Measurements from ENCODE around the gene CLOCK.

The CLOCK gene

DNA sequence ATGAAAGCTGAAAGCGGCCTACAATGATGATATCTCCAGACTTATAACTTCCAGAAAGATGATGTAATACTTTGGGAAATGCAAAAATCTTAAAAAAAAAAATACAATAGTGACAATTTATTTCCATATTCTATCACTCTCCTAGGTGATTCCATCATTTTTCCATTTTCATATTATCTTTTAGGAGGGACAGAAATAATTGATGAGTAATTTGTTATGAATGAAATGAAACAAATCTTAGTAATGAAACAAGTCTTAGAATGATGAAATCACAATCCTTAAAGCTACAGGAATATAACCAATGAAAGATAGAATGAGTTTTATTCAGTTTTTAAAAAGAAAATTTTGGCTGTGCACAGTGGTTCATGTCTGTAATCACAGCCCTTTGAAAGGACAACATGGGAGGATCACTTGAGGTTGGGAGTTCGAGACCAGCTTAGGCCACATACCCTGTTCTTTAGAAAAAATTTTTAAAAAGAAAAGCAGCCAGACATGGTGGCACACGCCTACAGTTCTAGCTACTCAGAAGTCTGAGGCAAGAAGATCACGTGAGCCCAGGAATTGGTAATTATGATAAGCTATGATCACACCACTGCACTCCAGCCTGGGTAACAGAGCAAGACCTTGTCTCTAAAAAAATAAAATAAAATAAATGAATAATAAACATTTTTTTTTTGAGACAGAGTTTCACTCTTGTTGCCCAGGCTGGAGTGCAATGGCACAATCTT is 21.7 kb downstream of the CLOCK start:
- H3K27ac ChIP-seq (replicated peaks; ENCODE audit: low read length) = no peak overlapping the region

DNA sequence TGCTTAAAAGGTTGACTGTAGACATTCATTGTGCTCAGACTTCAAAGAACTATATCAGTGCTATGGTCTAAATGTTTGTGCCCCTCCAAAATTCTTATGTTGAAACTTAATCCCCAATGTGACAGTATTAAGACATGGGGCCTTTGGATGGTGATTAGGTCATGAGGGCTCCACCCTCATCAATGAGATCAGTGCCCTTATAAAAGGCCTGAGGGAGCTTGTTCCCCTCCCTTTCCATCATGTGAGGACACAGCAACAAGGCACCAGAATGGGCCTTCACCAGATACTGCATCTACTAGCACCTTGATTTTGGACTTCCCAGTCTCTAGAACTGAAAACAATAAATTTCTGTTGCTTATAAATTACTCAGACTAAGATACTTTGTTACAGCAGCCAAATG is 28.3 kb downstream of the CLOCK start:
- Histone ChIP-seq H2AFZ (ENCODE audit: low read length) (no peak overlapping the region), H3K23ac (ENCODE audit: low read depth, low read length, poor library complexity) (no peak overlapping the region), H3K79me1 (ENCODE audit: low read depth, low read length) (no peaks in the 10 kb centered on the region), H3K14ac (ENCODE audit: low read length) (no peak overlapping the region), H3K9me3 (replicated peaks in 1 of 2; ENCODE audit: control insufficient read depth in 2 of 2, insufficient read depth in 1 of 2, low read depth in 1 of 2, low read length in 2 of 2) (peaks cover 0 to 9% of the 10 kb centered on the region in 2 donors), H2BK12ac (ENCODE audit: low read length) (no peak overlapping the region), H4K8ac (ENCODE audit: low read depth, low read length) (no peak overlapping the region), H2BK120ac (ENCODE audit: low read depth, low read length) (no peak overlapping the region), H3K9ac (ENCODE audit: low read depth, low read length, poor library complexity) (no peak overlapping the region), H3K36me3 (replicated peaks in 1 of 2; ENCODE audit: control insufficient read depth in 2 of 2, insufficient read depth in 2 of 2, low read length in 2 of 2) (no peaks in the 10 kb centered on the region), H3K4me3 (ENCODE audit: low read length in 2 of 2) (no peak overlapping the region), H3K18ac (ENCODE audit: low read length) (no peak overlapping the region), H3K27ac (replicated peaks; ENCODE audit: low read length) (no peak overlapping the region), H2BK5ac (ENCODE audit: low read length) (no peak overlapping the region), H3K27me3 (ENCODE audit: control insufficient read depth in 3 of 3, insufficient read depth in 3 of 3, low read depth in 1 of 3, low read length in 3 of 3) (no peaks in the 10 kb centered on the region), H2AK5ac (ENCODE audit: low read depth, low read length) (no peak overlapping the region), H3K4me1 (ENCODE audit: control insufficient read depth in 2 of 2, insufficient read depth in 1 of 2, low read depth in 1 of 2, low read length in 2 of 2) (no peaks in the 10 kb centered on the region), H3K4ac (ENCODE audit: low read length) (no peak overlapping the region), H2BK15ac (ENCODE audit: low read length) (no peak overlapping the region), H3K4me2 (ENCODE audit: insufficient read depth, low read length, poor library complexity, severe bottlenecking) (no peak overlapping the region), H4K91ac (ENCODE audit: low read depth, low read length, poor library complexity) (no peak overlapping the region)
- DNase-seq (ENCODE audit: low spot score) = no peak

More for the DNA sequence above, 21.7 kb downstream of the CLOCK start:
- Histone ChIP-seq H2BK12ac (ENCODE audit: low read length) (no peak overlapping the region), H3K4ac (ENCODE audit: low read length) (no peak overlapping the region), H3K36me3 (replicated peaks in 1 of 2; ENCODE audit: control insufficient read depth in 2 of 2, insufficient read depth in 2 of 2, low read length in 2 of 2) (peaks cover 0 to 3% of the 10 kb centered on the region in 2 donors), H3K4me3 (ENCODE audit: low read length in 2 of 2) (no peak overlapping the region), H3K18ac (ENCODE audit: low read length) (no peak overlapping the region), H2AK5ac (ENCODE audit: low read depth, low read length) (no peak overlapping the region), H3K14ac (ENCODE audit: low read length) (no peak overlapping the region), H2BK15ac (ENCODE audit: low read length) (no peak overlapping the region), H4K8ac (ENCODE audit: low read depth, low read length) (no peak overlapping the region), H2BK5ac (ENCODE audit: low read length) (no peak overlapping the region), H3K9me3 (replicated peaks in 1 of 2; ENCODE audit: control insufficient read depth in 2 of 2, insufficient read depth in 1 of 2, low read depth in 1 of 2, low read length in 2 of 2) (peaks cover 0 to 8% of the 10 kb centered on the region in 2 donors), H3K4me1 (ENCODE audit: control insufficient read depth in 2 of 2, insufficient read depth in 1 of 2, low read depth in 1 of 2, low read length in 2 of 2) (no peaks in the 10 kb centered on the region), H3K23ac (ENCODE audit: low read depth, low read length, poor library complexity) (no peak overlapping the region), H4K91ac (ENCODE audit: low read depth, low read length, poor library complexity) (no peak overlapping the region), H2BK120ac (ENCODE audit: low read depth, low read length) (no peak overlapping the region), H2AFZ (ENCODE audit: low read length) (no peak overlapping the region), H3K4me2 (ENCODE audit: insufficient read depth, low read length, poor library complexity, severe bottlenecking) (no peak overlapping the region), H3K79me1 (ENCODE audit: low read depth, low read length) (no peaks in the 10 kb centered on the region), H3K27me3 (ENCODE audit: control insufficient read depth in 3 of 3, insufficient read depth in 3 of 3, low read depth in 1 of 3, low read length in 3 of 3) (no peaks in the 10 kb centered on the region), H3K9ac (ENCODE audit: low read depth, low read length, poor library complexity) (no peak overlapping the region)
- no CpG with 5 or more reads among the region's 4 CpGs for WGBS, 2 donors (ENCODE audit: extremely low coverage in 2 of 2, insufficient read length in 2 of 2, insufficient replicate concordance in 1 of 2)
- DNase-seq (ENCODE audit: low spot score) = no peak

DNA sequence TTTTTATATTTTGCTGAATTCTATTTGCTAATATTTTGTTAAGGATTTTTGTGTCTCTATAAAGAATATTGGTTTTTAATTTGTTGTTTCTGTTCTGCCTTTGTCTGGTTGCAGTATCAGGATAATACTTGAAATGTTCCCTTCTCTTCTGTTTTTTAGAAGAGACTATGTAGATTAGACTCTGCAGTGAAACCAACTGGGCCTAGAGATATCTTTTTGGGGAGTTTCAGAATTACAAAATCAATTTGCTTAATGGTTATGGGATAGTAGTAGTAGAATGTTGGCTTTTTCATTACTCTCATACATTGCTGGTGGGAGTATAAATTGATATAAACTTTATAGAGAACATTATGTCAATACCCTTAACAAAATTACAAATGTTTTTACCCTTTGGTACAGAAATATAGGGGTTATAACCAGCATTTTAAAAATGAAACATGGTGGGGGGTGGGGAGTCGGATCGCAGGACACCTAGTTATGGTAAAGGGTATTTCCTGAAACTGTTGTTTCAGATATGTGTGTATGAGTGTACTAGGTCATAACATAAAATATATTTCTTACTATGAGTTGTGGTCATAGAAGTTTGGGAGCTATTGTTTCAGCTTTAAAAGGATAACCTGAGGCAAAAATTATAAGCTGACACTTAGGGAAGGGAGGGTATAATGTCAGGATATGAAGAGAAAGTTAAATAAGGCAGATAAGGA is 29.0 kb downstream of the CLOCK start:
- H3K18ac ChIP-seq (ENCODE audit: low read length) = no peak overlapping the region
- no peak overlapping the region for H4K8ac ChIP-seq (ENCODE audit: low read depth, low read length)
- no peak overlapping the region for H2BK5ac ChIP-seq (ENCODE audit: low read length)
- no peak for DNase-seq (ENCODE audit: low spot score)
- no peak overlapping the region for H3K4ac ChIP-seq (ENCODE audit: low read length)
- no peak overlapping the region for H3K4me3 ChIP-seq (ENCODE audit: low read length in 2 of 2)
- no peak overlapping the region for H2AFZ ChIP-seq (ENCODE audit: low read length)
- no peak overlapping the region for H3K4me2 ChIP-seq (ENCODE audit: insufficient read depth, low read length, poor library complexity, severe bottlenecking)
- H3K23ac ChIP-seq (ENCODE audit: low read depth, low read length, poor library complexity) = no peak overlapping the region
- H2AK5ac ChIP-seq (ENCODE audit: low read depth, low read length) = no peak overlapping the region
- no peaks in the 10 kb centered on the region for H3K79me1 ChIP-seq (ENCODE audit: low read depth, low read length)
- H2BK12ac ChIP-seq (ENCODE audit: low read length) = no peak overlapping the region
- H3K14ac ChIP-seq (ENCODE audit: low read length) = no peak overlapping the region
- H3K9me3 ChIP-seq (replicated peaks in 1 of 2; ENCODE audit: control insufficient read depth in 2 of 2, insufficient read depth in 1 of 2, low read depth in 1 of 2, low read length in 2 of 2) = peaks cover 0 to 9% of the 10 kb centered on the region in 2 donors
- no peak overlapping the region for H3K9ac ChIP-seq (ENCODE audit: low read depth, low read length, poor library complexity)
- no peak overlapping the region for H2BK120ac ChIP-seq (ENCODE audit: low read depth, low read length)
- H3K4me1 ChIP-seq (ENCODE audit: control insufficient read depth in 2 of 2, insufficient read depth in 1 of 2, low read depth in 1 of 2, low read length in 2 of 2) = no peaks in the 10 kb centered on the region
- H4K91ac ChIP-seq (ENCODE audit: low read depth, low read length, poor library complexity) = no peak overlapping the region
- no CpG with 5 or more reads among the region's 2 CpGs for WGBS, 2 donors (ENCODE audit: extremely low coverage in 2 of 2, insufficient read length in 2 of 2, insufficient replicate concordance in 1 of 2)
- H2BK15ac ChIP-seq (ENCODE audit: low read length) = no peak overlapping the region
- no peak overlapping the region for H3K27ac ChIP-seq (replicated peaks; ENCODE audit: low read length)
- H3K27me3 ChIP-seq (ENCODE audit: control insufficient read depth in 3 of 3, insufficient read depth in 3 of 3, low read depth in 1 of 3, low read length in 3 of 3) = no peaks in the 10 kb centered on the region
- H3K36me3 ChIP-seq (replicated peaks in 1 of 2; ENCODE audit: control insufficient read depth in 2 of 2, insufficient read depth in 2 of 2, low read length in 2 of 2) = no peaks in the 10 kb centered on the region

DNA sequence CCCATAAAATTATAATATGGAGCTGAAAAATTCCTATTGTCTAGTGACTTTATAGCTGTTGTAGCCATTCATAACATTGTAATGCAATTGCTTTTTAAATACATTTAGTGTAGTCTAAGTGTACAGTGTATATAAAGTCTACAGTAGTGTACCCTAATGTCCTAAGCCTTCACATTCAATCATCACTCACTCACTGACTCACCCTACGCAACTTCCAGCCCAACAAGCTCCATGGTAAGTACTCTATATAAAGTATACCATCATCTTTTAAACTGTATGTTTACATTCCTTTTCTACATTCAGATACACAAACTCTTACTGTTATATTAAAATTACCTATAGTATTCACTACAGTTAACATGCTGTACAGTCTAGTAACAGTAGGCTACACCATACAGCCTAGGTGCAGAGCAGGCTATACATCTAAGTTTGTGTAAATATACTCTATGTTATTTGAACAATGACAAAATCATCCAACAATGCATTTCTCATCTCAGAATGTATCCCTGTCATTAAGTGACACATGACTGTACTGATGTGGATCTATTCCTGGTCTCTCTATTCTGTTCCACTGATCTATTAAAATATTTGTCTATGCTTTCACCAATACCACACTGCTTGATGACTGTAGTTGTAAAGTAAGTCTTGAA is 33.7 kb downstream of the CLOCK start:
- no CpG with 5 or more reads among the region's 1 CpG for WGBS, 2 donors (ENCODE audit: extremely low coverage in 2 of 2, insufficient read length in 2 of 2, insufficient replicate concordance in 1 of 2)
- Histone ChIP-seq H3K4me3 (ENCODE audit: low read length in 2 of 2) (no peak overlapping the region), H3K14ac (ENCODE audit: low read length) (no peak overlapping the region)

More for the DNA sequence above, 33.7 kb downstream of the CLOCK start:
- Histone ChIP-seq H3K9ac (ENCODE audit: low read depth, low read length, poor library complexity) (no peak overlapping the region), H3K23ac (ENCODE audit: low read depth, low read length, poor library complexity) (no peak overlapping the region), H2BK15ac (ENCODE audit: low read length) (no peak overlapping the region), H3K79me1 (ENCODE audit: low read depth, low read length) (no peaks in the 10 kb centered on the region), H4K91ac (ENCODE audit: low read depth, low read length, poor library complexity) (no peak overlapping the region), H3K18ac (ENCODE audit: low read length) (no peak overlapping the region), H2BK12ac (ENCODE audit: low read length) (no peak overlapping the region), H3K27me3 (ENCODE audit: control insufficient read depth in 3 of 3, insufficient read depth in 3 of 3, low read depth in 1 of 3, low read length in 3 of 3) (no peaks in the 10 kb centered on the region), H3K27ac (replicated peaks; ENCODE audit: low read length) (no peak overlapping the region), H4K8ac (ENCODE audit: low read depth, low read length) (no peak overlapping the region), H2AK5ac (ENCODE audit: low read depth, low read length) (no peak overlapping the region), H2AFZ (ENCODE audit: low read length) (no peak overlapping the region), H3K4ac (ENCODE audit: low read length) (no peak overlapping the region), H3K36me3 (replicated peaks in 1 of 2; ENCODE audit: control insufficient read depth in 2 of 2, insufficient read depth in 2 of 2, low read length in 2 of 2) (peaks cover 0 to 10% of the 10 kb centered on the region in 2 donors), H3K4me1 (ENCODE audit: control insufficient read depth in 2 of 2, insufficient read depth in 1 of 2, low read depth in 1 of 2, low read length in 2 of 2) (no peaks in the 10 kb centered on the region), H3K4me2 (ENCODE audit: insufficient read depth, low read length, poor library complexity, severe bottlenecking) (no peak overlapping the region), H3K9me3 (replicated peaks in 1 of 2; ENCODE audit: control insufficient read depth in 2 of 2, insufficient read depth in 1 of 2, low read depth in 1 of 2, low read length in 2 of 2) (peaks cover 0 to 5% of the 10 kb centered on the region in 2 donors), H2BK120ac (ENCODE audit: low read depth, low read length) (no peak overlapping the region), H2BK5ac (ENCODE audit: low read length) (no peak overlapping the region)
- DNase-seq (ENCODE audit: low spot score) = no peak
